Spleen (tissue), 7 donors: ENCODE data around the gene CACNB3.

Experiments used
- POLR2AphosphoS5 ChIP-seq, 3 donors: sonication (generic); formaldehyde crosslinking; IDR thresholded peaks; one replicate each; pipeline ENCODE4 v1.5.1; 2017; ENCODE audit warnings: antibody characterized with exemption in 3 of 3
- TF ChIP-seq, protein P1 (sequence below), 11 experiments: fragments of 200-600 bp in 7 of 11; fragments of 450-650 bp in 4 of 11; sonication (generic) in 4 of 11; IDR thresholded peaks in 8 of 11; conservative IDR thresholded peaks in 3 of 11; 1 replicate in 7 of 11; 2 replicates in 4 of 11; pipeline versions ENCODE4 v1.4.0 to v1.8.0; 2016 to 2021; ENCODE audit warnings: antibody characterized with exemption in 11 of 11, inconsistent platforms in 4 of 11, mild to moderate bottlenecking in 1 of 11
- donor health status: DM: no; HTN: no; CAD: no; lungs with moderate emphysema.
- donor health status: DM: no; HTN: no; CAD: no.
- donor health status: DM: no; HTN: no; CAD: no.

DNA sequence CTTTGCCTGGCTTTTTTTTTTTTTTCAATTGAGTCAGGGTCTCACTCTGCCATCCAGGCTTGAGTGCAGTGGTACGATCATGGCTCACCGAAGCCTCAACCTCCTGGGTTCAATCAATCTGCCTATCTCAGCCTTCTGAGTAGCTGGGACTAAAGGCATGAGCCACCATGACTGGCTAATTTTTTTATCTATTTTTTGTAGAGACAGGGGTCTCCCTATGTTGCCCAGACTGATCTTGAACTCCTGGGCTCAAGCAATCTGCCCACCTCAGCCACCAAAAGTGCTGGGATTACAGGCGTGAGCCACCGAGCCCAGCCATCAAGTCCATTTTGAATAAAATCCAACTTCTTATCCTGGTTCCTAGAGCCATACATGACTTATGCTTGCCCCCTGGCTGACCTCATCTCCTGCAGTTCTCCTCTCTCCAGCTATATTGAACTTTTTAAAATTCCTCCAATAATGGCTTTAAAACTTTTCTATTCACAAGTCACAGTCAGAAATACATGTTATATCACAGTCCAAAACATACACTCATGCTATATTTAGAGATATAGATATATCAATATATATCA lies 57.7 kb downstream of the CACNB3 start:
- TF ChIP-seq, protein P1, sequence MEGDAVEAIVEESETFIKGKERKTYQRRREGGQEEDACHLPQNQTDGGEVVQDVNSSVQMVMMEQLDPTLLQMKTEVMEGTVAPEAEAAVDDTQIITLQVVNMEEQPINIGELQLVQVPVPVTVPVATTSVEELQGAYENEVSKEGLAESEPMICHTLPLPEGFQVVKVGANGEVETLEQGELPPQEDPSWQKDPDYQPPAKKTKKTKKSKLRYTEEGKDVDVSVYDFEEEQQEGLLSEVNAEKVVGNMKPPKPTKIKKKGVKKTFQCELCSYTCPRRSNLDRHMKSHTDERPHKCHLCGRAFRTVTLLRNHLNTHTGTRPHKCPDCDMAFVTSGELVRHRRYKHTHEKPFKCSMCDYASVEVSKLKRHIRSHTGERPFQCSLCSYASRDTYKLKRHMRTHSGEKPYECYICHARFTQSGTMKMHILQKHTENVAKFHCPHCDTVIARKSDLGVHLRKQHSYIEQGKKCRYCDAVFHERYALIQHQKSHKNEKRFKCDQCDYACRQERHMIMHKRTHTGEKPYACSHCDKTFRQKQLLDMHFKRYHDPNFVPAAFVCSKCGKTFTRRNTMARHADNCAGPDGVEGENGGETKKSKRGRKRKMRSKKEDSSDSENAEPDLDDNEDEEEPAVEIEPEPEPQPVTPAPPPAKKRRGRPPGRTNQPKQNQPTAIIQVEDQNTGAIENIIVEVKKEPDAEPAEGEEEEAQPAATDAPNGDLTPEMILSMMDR (IDR thresholded peaks at IDR 0.05 in 8 of 11, conservative IDR thresholded peaks at IDR 0.05 in 3 of 11), result no peak
- TF ChIP-seq POLR2AphosphoS5 (IDR thresholded peaks at IDR 0.05), result no peak
